WTC11 (cell line): ENCODE results near the gene MAGI2. TPM values are rescaled to one million over a fixed set of nuclear protein-coding genes. Genes with fewer than 3 reads are reported as not detected.

Source experiments
- ATAC-seq: fragments of 200-7000 bp; cut with Tn5 transposase; 2 replicates; pipeline ENCODE4 v1.10.0; 2021; ENCODE audit warnings: mild to moderate bottlenecking, moderate library complexity
- CTCF ChIA-PET: fragments of 300-600 bp; sonication (Branson Sonifier 250); formaldehyde crosslinking; loops from one replicate; lab custom pipeline; 2021; ENCODE audit warnings: antibody characterized with exemption; lab: Charles Lee
- POLR2A ChIA-PET: fragments of 350-600 bp; sonication (Branson Sonifier 250); formaldehyde crosslinking; loops from one replicate; lab custom pipeline; 2021; ENCODE audit warnings: antibody characterized with exemption; lab: Charles Lee
- DNase-seq: peaks from one replicate; pipeline ENCODE4 v3.0.0; 2021; ENCODE audit warnings: low spot score
- H3K27ac Mint-ChIP-seq: 2 replicates; pipeline ENCODE4 v1.8.0; 2021; ENCODE audit warnings: mixed read lengths
- H3K27me3 Mint-ChIP-seq: 2 replicates; pipeline ENCODE4 v1.8.0; 2021; ENCODE audit warnings: low read depth, mild to moderate bottlenecking, moderate library complexity, mixed read lengths
- H3K36me3 Mint-ChIP-seq: 2 replicates; pipeline ENCODE4 v1.8.0; 2021; ENCODE audit warnings: mixed read lengths
- H3K4me1 Mint-ChIP-seq: 2 replicates; pipeline ENCODE4 v1.8.0; 2022; ENCODE audit warnings: mixed read lengths
- H3K4me3 Mint-ChIP-seq: 2 replicates; pipeline ENCODE4 v1.8.0; 2021; ENCODE audit warnings: mild to moderate bottlenecking, moderate library complexity, mixed read lengths
- H3K9me3 Mint-ChIP-seq: 2 replicates; pipeline ENCODE4 v1.8.0; 2021; ENCODE audit warnings: mixed read lengths
- AR ChIP-seq: fragments of 250-450 bp; sonication (Bioruptor Pico); IDR thresholded peaks from 2 replicates; pipeline ENCODE4 v1.9.0; 2021; ENCODE audit warnings: mild to moderate bottlenecking
- ARID4B ChIP-seq: sonication (generic); formaldehyde crosslinking; IDR thresholded peaks from 2 replicates; pipeline ENCODE4 v1.8.0; 2023; ENCODE audit warnings: missing genetic modification reagents, mild to moderate bottlenecking, borderline replicate concordance
- ATF6 ChIP-seq: sonication (generic); formaldehyde crosslinking; IDR thresholded peaks from 2 replicates; pipeline ENCODE4 v1.8.1; 2023; ENCODE audit warnings: mild to moderate bottlenecking, missing genetic modification reagents
- CBFB ChIP-seq: sonication (generic); formaldehyde crosslinking; IDR thresholded peaks from 2 replicates; pipeline ENCODE4 v1.8.1; 2022; ENCODE audit warnings: mild to moderate bottlenecking, low read depth, missing genetic modification reagents
- CDX4 ChIP-seq: fragments of 250-450 bp; sonication (Bioruptor Pico); IDR thresholded peaks from 2 replicates; pipeline ENCODE4 v1.9.0; 2021; ENCODE audit warnings: moderate library complexity, mild to moderate bottlenecking, inconsistent platforms, borderline replicate concordance
- EMX1 ChIP-seq: fragments of 250-450 bp; sonication (Bioruptor Pico); IDR thresholded peaks from 2 replicates; pipeline ENCODE4 v1.8.0; 2021; ENCODE audit warnings: mild to moderate bottlenecking
- ESRRA ChIP-seq: sonication (generic); formaldehyde crosslinking; IDR thresholded peaks from 2 replicates; pipeline ENCODE4 v1.8.1; 2022; ENCODE audit warnings: mild to moderate bottlenecking, missing genetic modification reagents, borderline replicate concordance
- ETV6 ChIP-seq: sonication (generic); formaldehyde crosslinking; IDR thresholded peaks from 2 replicates; pipeline ENCODE4 v1.8.1; 2022; ENCODE audit warnings: mild to moderate bottlenecking, missing genetic modification reagents
- FOXK1 ChIP-seq: sonication (generic); formaldehyde crosslinking; IDR thresholded peaks from 2 replicates; pipeline ENCODE4 v1.8.0; 2022; ENCODE audit warnings: mild to moderate bottlenecking, moderate library complexity, missing genetic modification reagents
- FOXP4 ChIP-seq: sonication (generic); formaldehyde crosslinking; IDR thresholded peaks from 2 replicates; pipeline ENCODE4 v1.8.0; 2022; ENCODE audit warnings: mild to moderate bottlenecking, missing genetic modification reagents
- GTF2I ChIP-seq: fragments of 250-450 bp; sonication (Bioruptor Pico); conservative IDR thresholded peaks from 2 replicates; pipeline ENCODE4 v1.4.0; 2021; ENCODE audit warnings: mild to moderate bottlenecking
- MLX ChIP-seq: sonication (generic); formaldehyde crosslinking; IDR thresholded peaks from 2 replicates; pipeline ENCODE4 v1.8.1; 2023; ENCODE audit warnings: mild to moderate bottlenecking, missing genetic modification reagents, moderate library complexity
- NFYB ChIP-seq: sonication (generic); formaldehyde crosslinking; conservative IDR thresholded peaks from 2 replicates; pipeline ENCODE4 v1.8.0; 2022; ENCODE audit warnings: low read depth, missing genetic modification reagents
- NR2C2 ChIP-seq: sonication (generic); formaldehyde crosslinking; IDR thresholded peaks from 2 replicates; pipeline ENCODE4 v1.8.0; 2022; ENCODE audit warnings: mild to moderate bottlenecking, missing genetic modification reagents
- TEAD4 ChIP-seq: sonication (generic); formaldehyde crosslinking; IDR thresholded peaks from 2 replicates; pipeline ENCODE4 v1.8.0; 2022; ENCODE audit warnings: mild to moderate bottlenecking, missing genetic modification reagents
- ZNF263 ChIP-seq: sonication (generic); formaldehyde crosslinking; IDR thresholded peaks from 2 replicates; pipeline ENCODE4 v1.8.1; 2022; ENCODE audit warnings: low read depth, mild to moderate bottlenecking, moderate library complexity, missing genetic modification reagents
- ZNF416 ChIP-seq: fragments of 250-450 bp; sonication (Bioruptor Pico); IDR thresholded peaks from 2 replicates; pipeline ENCODE4 v1.9.0; 2021; ENCODE audit warnings: mild to moderate bottlenecking, inconsistent platforms
- ZNF512 ChIP-seq: sonication (generic); formaldehyde crosslinking; IDR thresholded peaks from 2 replicates; pipeline ENCODE4 v1.8.1; 2022; ENCODE audit warnings: missing genetic modification reagents, borderline replicate concordance
- ZNF671 ChIP-seq: fragments of 250-450 bp; sonication (Bioruptor Pico); IDR thresholded peaks from 2 replicates; pipeline ENCODE4 v1.8.0; 2021; ENCODE audit warnings: mild to moderate bottlenecking
- total RNA-seq: library from RNA; stranded (reverse); gene quantifications from 3 replicates; pipeline ENCODE4 v1.2.3, GENCODE V29; 2021

The MAGI2 gene
- total RNA-seq, 1 experiment from 2014 or later: 26.6 TPM

- H3K4me3 Mint-ChIP-seq: no peak overlapping the region
- no peak for TF ChIP-seq ZNF512 (CRISPR knock-in tag)
- no peak for TF ChIP-seq GTF2I
- TF ChIP-seq ZNF416: no peak
- TF ChIP-seq MLX (CRISPR knock-in tag): no peak
- no peak for TF ChIP-seq CBFB (CRISPR knock-in tag)
- TF ChIP-seq ATF6 (CRISPR knock-in tag): no peak
- no peak for TF ChIP-seq EMX1 (CRISPR knock-in tag)
- no peak for TF ChIP-seq ZNF671 (CRISPR knock-in tag)
- TF ChIP-seq ZNF263: no peak
- TF ChIP-seq ETV6 (CRISPR knock-in tag): no peak
- TF ChIP-seq FOXK1 (CRISPR knock-in tag): no peak
- TF ChIP-seq NR2C2 (CRISPR knock-in tag): no peak
- TF ChIP-seq ESRRA (CRISPR knock-in tag): no peak
- TF ChIP-seq TEAD4 (CRISPR knock-in tag): no peak
- no peak for TF ChIP-seq CDX4 (CRISPR knock-in tag)
- TF ChIP-seq NFYB (CRISPR knock-in tag): no peak
- no peak for TF ChIP-seq ARID4B (CRISPR knock-in tag)
- no peak for TF ChIP-seq FOXP4 (CRISPR knock-in tag)
- no peak for TF ChIP-seq AR (CRISPR knock-in tag)
- ChIA-PET CTCF (no interaction called here), POLR2A (no interaction called here)
- H3K36me3 Mint-ChIP-seq: no peaks in the 10 kb centered on the region
- no peaks in the 10 kb centered on the region for H3K27me3 Mint-ChIP-seq
- H3K27ac Mint-ChIP-seq: no peak overlapping the region
- no peak for ATAC-seq
- H3K4me1 Mint-ChIP-seq: no peaks in the 10 kb centered on the region
- no peak for DNase-seq
- no peaks in the 10 kb centered on the region for H3K9me3 Mint-ChIP-seq
Observed at GRCh38 chr7:79334334-79334733, 119.1 kb downstream of the MAGI2 start.
